Tibial nerve (tissue), 3 donors: ENCODE results near the gene FAT1.

Experiments
- POLR2A ChIP-seq, 2 donors: fragments of 450-650 bp; IDR thresholded peaks; one replicate each; pipeline ENCODE4 v1.6.1; 2017; ENCODE audit warnings: antibody characterized with exemption in 2 of 2, mild to moderate bottlenecking in 2 of 2, moderate library complexity in 2 of 2
- TF ChIP-seq, protein P1 (sequence below), 5 experiments: fragments of 200-600 bp in 3 of 5; fragments of 450-650 bp in 2 of 5; sonication (generic) in 3 of 5; IDR thresholded peaks; one replicate each; pipeline ENCODE4 v1.5.1; 2016 to 2019; ENCODE audit warnings: antibody characterized with exemption in 5 of 5, mild to moderate bottlenecking in 3 of 5, moderate library complexity in 2 of 5

DNA sequence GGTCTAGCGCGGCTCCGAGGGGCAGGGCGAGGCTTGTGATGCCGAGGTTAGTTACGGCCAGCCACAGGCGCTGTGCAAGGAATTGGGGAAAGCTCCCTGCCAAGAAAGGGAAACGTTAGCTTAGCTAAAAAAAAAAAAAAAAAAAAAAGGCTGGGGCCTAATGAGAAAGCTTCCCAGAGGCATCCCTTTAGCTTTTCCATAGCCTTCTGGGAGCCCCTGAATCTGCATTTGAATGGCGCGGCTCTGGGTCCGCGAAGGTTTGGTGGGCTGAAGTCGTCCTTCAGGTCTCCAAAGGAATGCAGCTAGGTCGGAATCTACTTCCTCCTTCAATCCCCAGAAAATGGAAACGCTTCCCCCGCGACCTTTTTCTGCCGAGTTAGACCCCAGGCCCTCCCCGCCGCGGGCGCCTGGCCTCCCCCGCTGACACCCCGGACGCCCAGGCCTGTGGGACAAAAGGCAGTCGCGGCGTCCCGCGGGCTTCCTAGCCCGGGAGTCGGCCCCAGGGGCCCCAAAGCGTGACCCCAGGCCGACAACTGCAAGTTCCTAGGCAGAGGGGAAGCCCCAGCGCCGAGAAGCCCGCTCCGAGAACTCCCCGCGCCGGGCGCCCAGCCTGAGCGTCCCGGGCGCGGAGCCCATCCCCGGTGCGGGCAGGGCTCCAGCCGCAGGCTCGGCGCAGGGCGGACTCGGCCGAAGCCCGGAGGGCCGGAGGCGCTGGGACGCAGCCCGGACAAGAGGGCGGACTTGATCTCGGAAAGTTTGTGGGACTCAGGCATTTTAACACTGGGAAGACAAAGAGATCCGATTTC lies 605 bp upstream of the FAT1 start:
- TF ChIP-seq POLR2A (IDR thresholded peaks at IDR 0.05), result no peak
- TF ChIP-seq, protein P1, sequence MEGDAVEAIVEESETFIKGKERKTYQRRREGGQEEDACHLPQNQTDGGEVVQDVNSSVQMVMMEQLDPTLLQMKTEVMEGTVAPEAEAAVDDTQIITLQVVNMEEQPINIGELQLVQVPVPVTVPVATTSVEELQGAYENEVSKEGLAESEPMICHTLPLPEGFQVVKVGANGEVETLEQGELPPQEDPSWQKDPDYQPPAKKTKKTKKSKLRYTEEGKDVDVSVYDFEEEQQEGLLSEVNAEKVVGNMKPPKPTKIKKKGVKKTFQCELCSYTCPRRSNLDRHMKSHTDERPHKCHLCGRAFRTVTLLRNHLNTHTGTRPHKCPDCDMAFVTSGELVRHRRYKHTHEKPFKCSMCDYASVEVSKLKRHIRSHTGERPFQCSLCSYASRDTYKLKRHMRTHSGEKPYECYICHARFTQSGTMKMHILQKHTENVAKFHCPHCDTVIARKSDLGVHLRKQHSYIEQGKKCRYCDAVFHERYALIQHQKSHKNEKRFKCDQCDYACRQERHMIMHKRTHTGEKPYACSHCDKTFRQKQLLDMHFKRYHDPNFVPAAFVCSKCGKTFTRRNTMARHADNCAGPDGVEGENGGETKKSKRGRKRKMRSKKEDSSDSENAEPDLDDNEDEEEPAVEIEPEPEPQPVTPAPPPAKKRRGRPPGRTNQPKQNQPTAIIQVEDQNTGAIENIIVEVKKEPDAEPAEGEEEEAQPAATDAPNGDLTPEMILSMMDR (IDR thresholded peaks at IDR 0.05), result no peak
